HG02759 (cell line): ENCODE data around the gene PBXIP1.
"Not testable (repeated sequence)": the region's sequence is repeated elsewhere in the genome, so short reads cannot be mapped to it uniquely, and the experiment has no call there.

Source experiments
- ATAC-seq: cut with Tn5 transposase; IDR thresholded peaks from one replicate; pipeline ENCODE4 v1.9.1; 2021; ENCODE audit warnings: mild to moderate bottlenecking, moderate library complexity; ENCODE audit not compliant: unreplicated experiment

The PBXIP1 gene

DNA sequence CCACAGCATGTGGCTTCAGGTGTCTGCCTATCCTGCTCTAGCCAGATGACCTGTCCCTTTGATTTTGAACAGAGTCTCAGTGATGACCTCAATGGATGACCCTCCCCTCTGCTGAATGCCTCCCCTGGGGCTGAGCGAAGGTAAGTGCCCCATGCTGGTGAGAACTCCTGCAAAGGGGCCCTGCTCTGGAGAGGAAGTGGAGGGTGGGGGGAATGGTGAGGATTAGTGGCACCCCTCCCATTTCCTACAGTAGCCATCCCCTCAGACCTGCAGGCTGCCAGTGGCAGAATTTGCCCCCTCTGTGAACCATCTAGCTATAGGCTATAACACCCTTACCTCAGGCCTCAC, 15.7 kb downstream of the PBXIP1 start:
- no peak for ATAC-seq

DNA sequence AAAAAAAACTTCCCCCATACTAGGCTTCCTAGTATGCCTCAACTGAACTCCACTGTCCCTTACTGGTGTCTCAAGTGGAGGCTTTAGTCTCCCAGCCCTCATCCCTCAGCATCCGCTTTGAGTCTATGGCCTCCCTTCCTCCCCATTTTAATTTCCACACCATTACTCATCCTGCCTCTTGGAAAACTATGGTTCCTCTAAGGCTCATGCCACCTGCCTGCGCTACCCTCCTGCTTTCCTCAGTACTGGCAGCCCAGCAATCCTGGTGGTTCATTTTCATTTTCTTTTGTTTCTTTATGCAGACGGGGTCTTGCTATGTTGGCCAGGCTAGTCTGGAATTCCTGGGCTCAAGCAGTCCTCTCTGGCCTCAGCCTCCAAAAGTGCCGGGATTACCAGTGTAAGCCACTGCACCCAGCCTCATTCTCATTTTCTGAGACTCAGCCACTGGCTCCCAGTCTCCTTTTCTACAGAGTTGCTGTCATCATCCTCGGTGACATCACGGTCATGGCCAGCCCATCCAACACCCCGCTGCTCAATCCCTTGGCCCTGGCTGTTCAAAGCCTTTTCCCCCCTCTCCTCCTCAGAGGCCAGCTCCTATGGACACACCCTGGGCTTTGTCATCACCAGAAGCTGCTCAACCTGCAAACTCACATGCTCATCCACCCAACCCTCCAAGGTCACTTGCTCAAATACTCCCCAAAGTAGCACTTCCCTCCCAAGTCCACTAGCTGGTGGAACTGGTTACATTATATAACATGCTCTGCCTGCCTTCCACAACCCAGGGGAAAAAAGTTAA, 17.1 kb downstream of the PBXIP1 start:
- no peak for ATAC-seq

DNA sequence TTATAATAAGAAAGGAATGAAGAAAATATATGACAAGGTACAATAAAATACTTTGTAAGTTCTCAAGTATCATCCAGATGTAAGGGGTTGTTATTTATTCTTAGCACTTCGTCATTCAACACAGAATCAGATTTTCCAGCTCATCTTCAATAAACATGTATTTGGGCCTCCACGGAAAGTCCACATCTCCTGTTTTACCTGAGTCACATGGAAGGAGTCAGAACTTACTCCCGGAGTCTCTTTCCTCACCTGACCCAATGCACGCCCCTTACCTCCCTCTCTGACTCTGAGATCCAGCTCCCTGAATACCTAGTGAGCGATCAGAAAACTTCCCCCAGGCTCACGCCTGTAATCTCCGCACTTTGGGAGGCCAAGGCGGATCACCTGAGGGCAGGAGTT, 17.9 kb downstream of the PBXIP1 start:
- no peak for ATAC-seq

DNA sequence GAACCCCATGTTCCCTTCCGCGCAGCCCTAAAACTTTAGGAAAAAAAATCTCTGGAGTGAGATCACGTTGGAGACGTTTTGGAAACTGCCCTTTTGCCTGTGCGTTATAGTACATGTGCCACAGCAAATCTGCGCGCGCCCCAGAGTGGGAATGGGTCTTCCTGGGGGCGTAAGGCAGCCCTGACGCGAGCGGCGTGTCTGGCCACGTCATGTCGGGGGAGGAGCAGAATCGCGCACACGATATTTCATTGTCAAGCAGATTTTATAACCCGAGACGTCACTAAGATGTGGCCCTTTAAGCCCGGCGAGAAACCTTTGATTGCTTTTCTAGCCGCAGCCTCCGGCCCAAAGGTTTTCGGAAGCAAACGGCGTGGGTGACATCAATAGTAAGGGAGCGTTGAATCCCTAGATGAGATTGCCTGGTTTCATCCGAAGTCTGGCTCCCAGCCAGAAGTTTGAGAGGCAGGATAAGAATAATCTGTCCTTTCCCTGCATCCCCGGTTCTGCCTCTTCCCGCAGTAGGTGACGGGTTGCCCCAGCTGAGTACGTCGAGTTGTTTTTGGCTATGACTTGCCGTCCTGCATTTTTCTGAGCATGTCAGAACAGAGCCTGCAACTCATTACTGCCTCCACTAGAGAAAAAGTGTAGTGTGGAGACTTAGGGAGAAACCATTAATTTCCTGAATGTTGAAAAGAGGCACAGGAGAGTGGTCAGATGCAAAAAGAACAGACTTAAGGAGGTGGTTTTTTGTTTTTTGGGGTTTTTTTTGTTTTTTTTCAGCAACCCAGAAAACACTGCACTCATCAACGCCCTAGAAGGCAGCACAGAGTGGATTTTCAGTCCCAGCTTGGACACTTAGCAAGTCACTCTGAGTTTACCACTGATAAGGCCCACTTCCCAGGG, 18.6 kb downstream of the PBXIP1 start:
- ATAC-seq: peak; percentile 58

DNA sequence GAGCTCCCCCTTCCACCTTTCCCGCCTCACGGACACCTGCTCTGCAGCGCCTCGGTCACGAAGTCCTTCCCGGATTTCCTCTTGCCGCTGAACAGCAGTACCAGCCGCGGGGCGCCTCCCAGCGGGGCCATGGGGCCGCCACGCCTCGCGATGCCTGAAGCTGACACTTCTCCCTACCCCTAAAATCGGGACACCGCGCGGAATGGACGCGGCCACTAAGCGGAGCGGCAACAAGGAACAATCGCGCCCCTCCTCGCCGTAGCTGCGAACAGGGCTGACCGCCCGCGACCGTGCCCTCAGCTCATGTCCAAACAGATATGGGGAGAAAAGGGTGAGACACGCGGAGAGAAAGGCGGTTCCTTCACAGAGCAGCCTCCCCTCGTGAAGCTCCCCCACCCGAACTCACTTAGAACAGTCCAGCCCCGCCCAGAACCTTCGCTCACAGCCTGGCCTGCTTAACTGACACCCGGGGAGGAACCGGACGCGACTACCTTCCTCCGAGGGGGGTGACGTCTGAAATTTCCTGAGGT, 19.3 kb downstream of the PBXIP1 start, which contains the start of gene PMVK:
PMVK (minus strand) TSS at position 165 of the 530 bp plus-strand sequence; CDS start at position 131, 34 bp downstream.
- peak; percentile 81 for ATAC-seq

DNA sequence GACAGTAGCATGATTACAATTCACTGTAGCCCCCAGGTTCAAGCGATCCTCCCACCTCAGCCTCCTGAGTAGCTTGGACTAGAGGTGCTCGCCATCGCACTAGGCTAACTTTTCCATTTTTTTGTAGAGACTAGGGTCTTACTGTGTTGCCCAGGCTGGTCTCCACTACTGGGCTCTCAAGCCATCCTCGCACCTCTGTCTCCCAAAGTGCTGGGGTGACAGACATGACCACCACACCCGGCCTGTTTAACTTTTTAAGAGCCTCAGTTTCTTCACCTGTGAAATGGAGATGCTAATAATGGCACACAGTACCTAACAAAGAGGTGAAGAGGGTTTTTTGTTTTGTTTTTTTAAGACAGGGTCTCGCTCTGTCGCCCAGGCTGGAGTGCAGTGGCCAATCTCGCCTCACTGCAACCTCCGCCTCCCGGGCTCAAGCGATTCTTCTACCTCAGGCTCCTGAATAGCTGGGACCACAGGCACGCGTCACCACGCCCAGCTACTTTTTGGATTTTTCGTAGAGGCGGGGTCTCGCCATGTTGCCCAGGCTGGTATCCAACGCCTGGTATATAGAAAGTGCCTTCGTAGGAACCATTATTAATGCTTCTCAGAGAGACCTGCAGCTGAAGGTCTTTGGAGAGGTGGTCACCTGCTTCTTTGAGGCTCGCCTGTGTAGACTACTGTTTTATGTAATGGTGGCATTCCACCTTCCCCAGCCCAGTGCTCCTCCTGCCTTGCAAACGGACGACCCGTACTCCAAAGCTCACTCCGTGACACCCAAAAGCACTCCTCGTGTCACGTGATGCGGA, 19.9 kb downstream of the PBXIP1 start:
- no peak for ATAC-seq

DNA sequence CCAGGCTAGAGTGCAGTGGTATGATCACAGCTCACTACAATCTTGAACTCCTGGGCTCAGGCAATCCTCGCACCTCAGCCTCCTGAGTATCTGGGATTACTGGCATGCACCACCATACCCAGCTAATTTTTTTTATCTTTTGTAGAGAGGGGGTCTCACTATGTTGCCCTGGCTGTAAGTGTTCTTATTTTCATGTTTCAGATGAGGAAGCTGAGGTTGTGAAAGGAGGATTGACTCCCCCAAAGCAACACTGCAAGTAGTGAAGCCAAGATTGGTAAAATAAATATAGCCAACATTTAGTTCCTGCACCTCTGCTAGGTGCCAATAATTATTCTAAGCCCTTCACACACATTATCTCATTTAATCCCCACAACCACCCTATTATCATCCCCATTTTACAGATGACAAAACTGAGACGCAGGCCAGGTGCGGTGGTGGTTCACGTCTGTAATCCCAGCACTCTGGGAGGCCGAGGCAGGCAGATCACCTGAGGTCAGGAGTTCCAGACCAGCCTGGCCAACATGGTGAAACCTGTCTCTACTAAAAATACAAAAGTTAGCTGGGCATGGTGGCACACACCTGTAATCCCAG, 21.4 kb downstream of the PBXIP1 start:
- ATAC-seq: no peak

DNA sequence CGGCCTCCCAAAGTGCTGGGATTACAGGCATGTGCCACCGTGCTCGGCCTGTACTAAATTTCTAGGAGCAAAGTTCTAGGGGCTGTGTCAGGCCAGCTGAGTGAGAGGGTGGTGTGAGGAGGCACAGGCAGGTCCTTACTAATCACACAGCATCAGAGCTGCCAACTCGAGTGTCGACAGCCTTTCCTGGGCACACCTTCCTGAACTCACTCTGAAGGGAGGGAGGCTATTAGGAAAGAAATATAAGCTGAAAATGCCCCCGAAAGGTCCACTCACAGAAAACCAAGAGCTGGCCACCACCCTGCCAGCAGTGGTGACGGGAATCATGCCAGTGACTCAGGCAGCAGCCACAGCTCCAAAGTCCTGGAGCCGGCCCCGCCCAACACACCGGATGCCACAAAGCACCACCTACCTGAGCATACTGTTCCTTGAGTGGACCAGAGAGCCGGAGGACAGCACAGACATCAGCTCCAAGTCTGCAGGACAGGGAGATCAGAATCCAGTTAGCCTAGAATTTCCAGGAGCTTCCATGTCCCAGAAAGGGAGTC, 23.9 kb downstream of the PBXIP1 start:
- ATAC-seq: no peak

DNA sequence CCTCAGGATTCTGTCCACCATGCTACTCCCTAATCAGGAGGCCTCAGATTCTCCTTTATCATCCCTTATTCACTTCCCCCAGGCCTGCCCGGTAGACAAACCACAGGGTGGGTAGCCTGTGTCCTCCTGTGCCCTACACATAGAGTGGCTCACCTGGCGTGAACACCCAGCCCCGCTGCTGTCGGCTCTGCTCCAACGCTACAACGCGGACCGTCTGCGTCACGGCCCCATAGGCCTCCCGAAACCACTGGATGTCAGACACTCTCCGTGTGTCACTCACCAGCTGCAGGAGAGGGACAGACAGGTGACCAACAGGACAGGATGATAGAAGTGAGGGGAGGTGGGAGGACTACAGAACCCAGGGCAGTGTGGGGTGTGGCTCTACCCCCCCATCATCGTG, 29.7 kb downstream of the PBXIP1 start:
- no peak for ATAC-seq

DNA sequence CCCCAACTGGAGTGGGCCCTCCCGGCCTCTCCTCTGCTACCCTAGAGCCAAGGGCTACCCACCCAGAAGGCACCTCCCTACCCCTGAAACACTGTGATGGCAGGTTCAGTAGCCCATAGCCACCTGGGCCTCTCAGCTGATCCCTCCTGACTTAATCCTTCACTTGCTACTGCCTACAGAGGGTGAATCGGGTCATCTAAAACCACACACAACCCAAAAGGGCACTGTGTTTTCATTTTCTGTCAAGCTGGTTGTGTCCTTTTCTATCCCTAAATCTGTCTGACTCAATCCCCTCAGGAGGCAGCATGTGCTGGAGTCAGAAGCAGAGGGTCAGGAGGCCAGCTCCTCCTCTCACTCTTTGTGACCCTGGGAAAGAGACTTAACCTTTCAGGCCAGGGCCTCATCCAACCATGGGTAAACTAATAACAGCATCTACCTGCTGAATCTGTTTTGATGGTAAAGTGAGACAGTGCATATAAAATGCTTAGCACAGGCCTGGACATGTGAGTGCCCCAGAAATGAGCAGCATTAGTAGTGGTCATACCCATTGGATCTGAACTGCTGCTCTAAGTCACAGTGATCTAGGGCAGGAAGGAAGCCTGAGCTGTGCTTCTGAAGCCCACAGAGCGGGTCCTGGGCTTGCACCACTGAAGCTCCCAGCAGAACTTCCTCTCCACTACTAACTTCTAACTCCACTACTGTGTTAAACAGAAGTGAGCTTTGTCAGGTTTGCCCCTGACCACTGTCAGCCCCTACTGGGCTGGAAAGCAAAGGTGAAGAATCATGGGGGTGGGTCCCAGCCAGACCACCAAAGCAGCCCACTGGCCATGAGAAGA, 30.3 kb downstream of the PBXIP1 start:
- no peak for ATAC-seq

DNA sequence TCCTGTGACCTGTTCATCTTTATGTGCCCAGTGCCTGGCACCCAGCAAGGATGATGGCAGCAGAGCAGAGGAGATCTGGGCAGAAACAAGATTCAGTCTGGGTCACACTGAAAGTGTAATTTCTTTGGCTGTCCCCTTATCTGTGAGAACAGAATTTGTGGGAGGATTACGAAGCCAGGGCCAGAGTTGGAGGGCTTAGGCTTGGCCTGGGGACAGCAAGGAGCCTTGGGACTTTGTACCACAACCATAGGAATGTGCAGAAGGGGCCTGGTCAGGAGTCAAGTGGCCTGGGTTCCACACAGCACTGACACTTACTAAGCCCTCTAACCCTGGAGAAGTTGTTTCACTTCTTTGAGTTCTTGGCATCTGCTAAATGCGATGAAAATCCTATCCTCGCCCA, 32.2 kb downstream of the PBXIP1 start:
- no peak for ATAC-seq

DNA sequence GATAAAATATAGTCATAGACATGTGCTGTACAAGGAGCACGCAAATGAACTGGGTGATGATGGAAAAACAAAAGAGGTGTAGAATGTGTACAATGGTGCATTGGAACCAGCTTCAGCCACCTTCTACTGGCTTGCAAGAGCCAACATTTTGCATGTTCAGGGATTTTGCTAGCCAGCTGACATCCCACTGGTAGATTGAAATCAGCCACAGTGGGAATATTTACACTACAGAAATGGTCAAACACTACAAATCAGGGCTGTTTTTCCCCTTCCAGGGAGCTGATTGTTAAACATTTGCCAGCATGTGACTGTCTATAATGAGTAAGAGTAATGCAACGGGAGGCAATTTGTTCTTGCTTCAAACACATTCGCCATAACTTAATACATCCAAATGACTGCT, 42.6 kb downstream of the PBXIP1 start:
- no peak for ATAC-seq

DNA sequence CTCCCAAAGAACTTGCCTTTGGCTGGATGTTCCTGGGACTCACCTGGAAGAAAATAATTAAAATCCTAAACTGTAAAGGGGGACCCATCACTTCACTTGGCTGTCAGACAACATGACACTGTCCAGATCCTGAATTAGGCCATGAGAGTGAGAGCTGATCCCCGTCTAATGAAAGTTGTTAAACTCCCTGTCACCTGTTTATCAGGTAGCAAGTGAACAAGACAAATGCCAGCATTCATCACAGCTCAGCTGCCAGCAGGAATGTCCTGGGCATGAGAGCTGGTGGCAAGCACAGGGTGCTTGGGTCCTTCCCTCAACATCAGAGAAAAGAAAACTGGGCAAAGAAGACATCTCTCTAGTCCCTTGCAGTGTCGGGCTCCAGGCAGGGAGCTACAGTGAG, 43.1 kb downstream of the PBXIP1 start:
- ATAC-seq: no peak

DNA sequence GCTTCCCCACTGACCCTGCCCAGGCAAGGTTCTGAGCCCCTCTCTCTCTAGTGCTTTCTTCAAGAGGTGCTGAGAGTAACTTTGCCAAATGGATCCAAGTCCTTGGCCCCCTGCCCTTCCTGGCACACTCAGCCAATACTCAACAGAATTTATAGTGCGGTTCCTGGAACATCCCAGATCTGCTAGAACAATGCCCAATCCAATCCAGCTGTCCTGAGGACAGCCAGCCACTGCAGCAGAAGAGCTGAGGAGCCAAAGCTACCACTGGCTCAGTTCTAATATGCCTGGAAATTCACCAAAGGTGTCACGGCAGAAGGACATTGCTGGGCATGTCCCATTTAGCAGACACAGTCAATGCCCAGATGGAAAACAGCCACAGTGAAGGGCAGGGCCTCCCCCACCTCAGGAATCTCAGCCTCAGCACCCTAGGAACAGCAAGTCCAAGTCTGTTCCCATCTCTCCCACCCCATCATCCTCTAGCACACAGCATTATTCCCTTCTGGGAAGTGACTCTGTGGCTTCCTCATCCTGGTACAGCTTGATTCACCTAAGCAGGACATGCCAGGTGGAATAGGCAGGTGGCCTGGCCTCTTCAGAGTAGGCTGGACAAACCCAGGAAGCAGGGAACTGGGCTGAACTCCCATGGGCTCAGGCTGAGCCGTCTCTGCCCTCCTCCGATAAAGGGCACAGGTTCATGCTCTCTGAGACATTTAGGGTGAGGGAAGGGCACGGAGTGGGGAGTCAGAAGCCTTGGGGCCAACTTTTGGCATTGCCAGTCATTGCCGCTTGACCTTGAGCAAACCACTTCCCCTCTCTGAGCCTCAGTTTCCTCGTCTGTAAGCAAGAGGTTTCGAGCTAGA, 44.0 kb downstream of the PBXIP1 start:
- ATAC-seq: no peak

DNA sequence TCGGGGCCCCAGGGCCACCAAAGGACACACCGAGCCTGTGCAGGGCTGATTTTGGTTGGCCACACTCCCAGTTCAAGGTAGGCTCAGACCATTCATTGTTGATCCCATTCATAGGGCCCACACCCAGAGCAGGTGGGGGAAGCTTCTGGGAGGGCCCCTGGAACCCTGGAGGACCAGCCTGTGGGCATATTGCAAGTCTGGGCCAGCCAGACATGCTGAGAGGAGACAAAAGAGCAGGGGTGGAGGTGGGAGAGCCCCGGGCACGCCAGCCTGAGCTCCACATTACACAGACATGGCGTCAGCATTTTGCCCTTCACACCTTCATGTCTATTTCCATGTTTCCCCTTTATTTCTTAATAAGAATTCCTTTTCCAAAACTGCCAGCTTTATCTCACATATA, 45.0 kb downstream of the PBXIP1 start:
- ATAC-seq: no peak

DNA sequence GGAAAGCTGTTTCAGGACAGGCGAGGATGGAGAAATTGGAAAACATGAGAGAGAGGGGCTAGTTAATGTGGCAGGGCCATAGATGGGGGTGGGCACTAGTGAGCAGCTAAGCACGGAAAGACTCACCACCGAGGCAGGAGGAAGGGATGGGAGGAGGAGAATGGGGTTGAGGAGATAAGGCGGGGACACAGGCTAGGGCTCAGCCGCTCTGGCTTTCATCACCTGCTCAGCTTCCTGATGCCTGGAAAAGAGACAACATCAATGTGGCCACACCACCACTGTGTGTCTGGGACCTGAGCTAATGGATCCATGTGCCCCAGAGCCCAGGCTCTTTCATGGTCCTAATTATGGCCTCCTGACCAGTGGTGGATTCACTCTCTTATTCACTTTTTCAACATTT, 47.0 kb downstream of the PBXIP1 start:
- no peak for ATAC-seq

DNA sequence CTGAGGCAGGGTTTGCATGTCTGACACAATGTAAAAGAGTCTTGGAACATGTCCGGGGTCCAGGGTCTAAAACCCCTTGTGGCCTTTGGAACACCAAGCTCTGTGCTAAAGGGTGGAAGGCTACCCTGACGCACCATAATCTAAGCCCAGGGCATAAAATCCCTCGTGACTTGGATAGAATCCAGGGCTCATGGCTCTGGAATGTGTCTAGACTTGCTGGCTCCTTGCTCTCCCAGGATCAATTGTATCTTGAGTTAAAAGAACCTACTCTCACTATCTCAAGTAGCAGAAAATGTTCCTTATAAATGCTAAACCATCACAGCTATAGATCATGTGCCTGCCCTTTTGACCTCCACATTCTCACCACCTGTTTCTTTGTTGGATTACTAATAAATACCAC, 47.8 kb downstream of the PBXIP1 start:
- not testable (repeated sequence) for ATAC-seq

DNA sequence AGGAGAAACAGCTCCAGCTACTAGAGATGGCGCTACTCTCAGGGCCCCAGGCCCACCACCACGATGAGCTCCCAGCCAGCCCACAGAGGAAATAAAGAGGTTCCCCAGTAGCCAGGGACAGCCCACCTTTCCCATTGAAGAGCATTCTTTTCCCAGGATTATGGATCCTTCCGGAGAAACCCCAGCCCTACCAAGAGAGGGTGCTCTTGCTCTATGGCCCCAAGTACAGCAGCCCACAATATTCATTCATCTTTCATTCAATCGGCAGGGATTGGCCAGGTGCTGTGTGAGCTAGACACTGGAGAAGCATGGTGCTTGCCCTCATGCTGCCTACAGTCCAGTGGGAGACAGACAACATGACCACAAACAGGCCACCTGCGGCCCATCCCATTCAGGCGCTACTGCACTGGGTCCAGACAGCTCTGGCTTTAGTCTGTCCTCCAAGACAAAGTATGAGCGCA, 49.2 kb downstream of the PBXIP1 start:
- ATAC-seq: no peak
